ENCODE measurements around the gene BLOC1S3.

GRCh38 chr19:45156011-45156630, 22.5 kb upstream of the BLOC1S3 start:
- no peak for TF ChIP-seq POLR2AphosphoS5 (IDR thresholded peaks at IDR 0.05; ENCODE audit: borderline replicate concordance, low read depth, low read length)
- no peak for TF ChIP-seq EZH2 (IDR thresholded peaks at IDR 0.05)
- no peak for TF ChIP-seq FOXP2 (optimal IDR thresholded peaks at IDR 0.05; ENCODE audit: control extremely low read depth, extremely low read length, insufficient read depth)
